ENCODE data around the gene PGC. TPM values are rescaled to one million over a fixed set of nuclear protein-coding genes. Genes with fewer than 3 reads are reported as not detected.

The PGC gene
- total RNA-seq, result not detected
- long read RNA-seq, result 0 reads

GRCh38 chr6:41747256-41748101 is at the start of gene PGC:
TSS of gene PGC (minus strand) at chr6:41747397. CDS start at chr6:41747334, 63 bp downstream.
- DNase-seq (ENCODE audit: missing footprints) (no peak), ATAC-seq (no peak)
- intact Hi-C loops (cut with DNase I), result no loop called here

- ATAC-seq (no peak), DNase-seq (ENCODE audit: missing footprints) (no peak)
- intact Hi-C loops (cut with DNase I), result no loop called here
Measured at GRCh38 chr6:41796474-41796873, 49.3 kb upstream of the PGC start.

GRCh38 chr6:41791984-41792383 is 44.8 kb upstream of the PGC start:
- DNase-seq (ENCODE audit: missing footprints), result peak; percentile 70
- intact Hi-C loops (cut with DNase I), result no loop called here
- no peak for ATAC-seq

GRCh38 chr6:41791305-41791704 is 44.1 kb upstream of the PGC start:
- DNase-seq (ENCODE audit: missing footprints) (no peak), ATAC-seq (no peak)
- intact Hi-C loops (cut with DNase I), result no loop called here

GRCh38 chr6:41790045-41790444 is 42.8 kb upstream of the PGC start:
- no peak for ATAC-seq
- intact Hi-C loops (cut with DNase I), result no loop called here

GRCh38 chr6:41789390-41789724 is 42.2 kb upstream of the PGC start:
- intact Hi-C loops (cut with DNase I), result loop anchor here (5.0 to 10.0 kb wide), 3 partner anchors 108 to 1095 kb away; partner anchors contain the start of genes MRPS10 and USP49
- ATAC-seq (no peak), DNase-seq (ENCODE audit: missing footprints) (no peak)

More at GRCh38 chr6:41790045-41790444, 42.8 kb upstream of the PGC start:
- DNase-seq (ENCODE audit: missing footprints), result no peak

- DNase-seq (ENCODE audit: missing footprints) (peak; percentile 97), ATAC-seq (peak; percentile 86)
- intact Hi-C loops (cut with DNase I), result loop anchor here (1.0 to 10.0 kb wide), 6 partner anchors 53 to 1097 kb away; partner anchors contain the start of genes BYSL, MED20, MRPS10 and TFEB
Measured at GRCh38 chr6:41787219-41787917, 40.2 kb upstream of the PGC start, which contains the start of gene TOMM6. TSS of gene TOMM6 (plus strand) at chr6:41787694. CDS start at chr6:41787698, 4 bp downstream.

- ATAC-seq (peak; percentile 93), DNase-seq (ENCODE audit: missing footprints) (peak; percentile 94)
- intact Hi-C loops (cut with DNase I), result loop anchor here (1.0 to 10.0 kb wide), 6 partner anchors 52 to 1098 kb away; partner anchors contain the start of genes BYSL, MED20, MRPS10 and TFEB
Measured at GRCh38 chr6:41786451-41787218, 39.4 kb upstream of the PGC start.

- ATAC-seq (peak; percentile 0), DNase-seq (ENCODE audit: missing footprints) (no peak)
- intact Hi-C loops (cut with DNase I), result loop anchor here (2.0 to 10.0 kb wide), 5 partner anchors 51 to 1099 kb away; partner anchors contain the start of genes MRPS10, TFEB and USP49
Measured at GRCh38 chr6:41785689-41786450, 38.7 kb upstream of the PGC start.

GRCh38 chr6:41785254-41785653 is 38.1 kb upstream of the PGC start:
- intact Hi-C loops (cut with DNase I), result loop anchor here (5.0 to 10.0 kb wide), 3 partner anchors 112 to 1100 kb away; partner anchors contain the start of genes MRPS10 and USP49
- ATAC-seq, result no peak
- DNase-seq (ENCODE audit: missing footprints), result no peak

- intact Hi-C loops (cut with DNase I), result loop anchor here (5.0 to 10.0 kb wide), 3 partner anchors 113 to 1100 kb away; partner anchors contain the start of genes MRPS10 and USP49
- DNase-seq (ENCODE audit: missing footprints) (no peak), ATAC-seq (no peak)
Measured at GRCh38 chr6:41784581-41785171, 37.5 kb upstream of the PGC start.

GRCh38 chr6:41783106-41783780 is 36.0 kb upstream of the PGC start:
- intact Hi-C loops (cut with DNase I), result loop anchor here (10.0 kb wide), 1 partner anchor 1102 kb away; no protein-coding TSS in a partner anchor
- no peak for ATAC-seq
- no peak for DNase-seq (ENCODE audit: missing footprints)

GRCh38 chr6:41781366-41781730 is 34.2 kb upstream of the PGC start:
- intact Hi-C loops (cut with DNase I), result loop anchor here (10.0 kb wide), 1 partner anchor 1103 kb away; no protein-coding TSS in a partner anchor
- no peak for ATAC-seq
- no peak for DNase-seq (ENCODE audit: missing footprints)

- intact Hi-C loops (cut with DNase I), result loop anchor here (1.0 to 10.0 kb wide), 4 partner anchors 157 to 1104 kb away; no protein-coding TSS in a partner anchor
- ATAC-seq (peak; percentile 36), DNase-seq (ENCODE audit: missing footprints) (peak; percentile 76)
Measured at GRCh38 chr6:41780551-41781365, 33.6 kb upstream of the PGC start, which contains the start of gene PRICKLE4. TSS of gene PRICKLE4 (plus strand) at chr6:41780782. CDS start at chr6:41783474, 2,692 bp downstream.

GRCh38 chr6:41779788-41780550 is 32.8 kb upstream of the PGC start, which contains the start of gene FRS3:
TSS of gene FRS3 (minus strand) at chr6:41779900. CDS start at chr6:41776987, 2,913 bp downstream.
- DNase-seq (ENCODE audit: missing footprints) (peak; percentile 99), ATAC-seq (peak; percentile 97)

More at GRCh38 chr6:41779788-41780550, 32.8 kb upstream of the PGC start, which contains the start of gene FRS3:
- intact Hi-C loops (cut with DNase I), result loop anchor here (1.0 to 10.0 kb wide), 8 partner anchors 45 to 1105 kb away; partner anchors contain the start of gene TFEB
